C4-2B (cell line): ENCODE data around the gene STRA8.

Source experiments
- H3K27ac ChIP-seq: fragments of 450-650 bp; 2 replicates; pipeline ENCODE4 v1.5.1; 2017
- CTCF ChIP-seq: fragments of 450-650 bp; conservative IDR thresholded peaks from 2 replicates; pipeline ENCODE4 v1.5.1; 2017; ENCODE audit warnings: mild to moderate bottlenecking
- ZFX ChIP-seq: fragments of 450-650 bp; IDR thresholded peaks from 2 replicates; pipeline ENCODE4 v1.6.1; 2017

STRA8 gene

GRCh38 chr7:135251496-135252391 lies 18.1 kb downstream of the STRA8 start:
- H3K27ac ChIP-seq = no peak overlapping the region

GRCh38 chr7:135253851-135254771 lies 20.5 kb downstream of the STRA8 start:
- no peak for TF ChIP-seq CTCF
- no peak for TF ChIP-seq ZFX
- H3K27ac ChIP-seq = peak overlapping the region; percentile 40

More at GRCh38 chr7:135251496-135252391, 18.1 kb downstream of the STRA8 start:
- TF ChIP-seq CTCF (no peak), ZFX (no peak)

- H3K27ac ChIP-seq = no peak overlapping the region
- no peak for TF ChIP-seq ZFX
- TF ChIP-seq CTCF = no peak
Measured at GRCh38 chr7:135257790-135258189, 24.2 kb downstream of the STRA8 start.

DNA sequence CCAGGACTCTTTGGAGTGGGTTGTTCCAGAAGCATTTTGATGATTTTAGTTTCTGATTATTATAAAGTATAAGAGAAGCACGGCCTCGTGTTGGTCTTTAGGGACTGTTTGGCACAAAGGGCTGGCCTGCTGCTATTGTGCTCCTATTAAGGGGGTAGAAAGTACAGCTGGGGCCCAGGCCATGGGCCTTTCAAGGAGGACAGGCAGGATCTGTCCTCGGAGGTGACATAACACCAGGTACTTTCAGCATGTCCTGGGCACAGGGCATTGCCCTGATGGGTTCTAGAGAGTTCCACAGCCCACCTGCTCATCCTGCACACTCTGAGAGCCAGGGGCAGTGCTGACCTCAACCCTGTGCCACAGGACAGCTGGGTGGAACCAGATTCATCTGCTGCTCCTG lies 24.9 kb downstream of the STRA8 start:
- H3K27ac ChIP-seq = no peak overlapping the region
- TF ChIP-seq ZFX (no peak), CTCF (no peak)

DNA sequence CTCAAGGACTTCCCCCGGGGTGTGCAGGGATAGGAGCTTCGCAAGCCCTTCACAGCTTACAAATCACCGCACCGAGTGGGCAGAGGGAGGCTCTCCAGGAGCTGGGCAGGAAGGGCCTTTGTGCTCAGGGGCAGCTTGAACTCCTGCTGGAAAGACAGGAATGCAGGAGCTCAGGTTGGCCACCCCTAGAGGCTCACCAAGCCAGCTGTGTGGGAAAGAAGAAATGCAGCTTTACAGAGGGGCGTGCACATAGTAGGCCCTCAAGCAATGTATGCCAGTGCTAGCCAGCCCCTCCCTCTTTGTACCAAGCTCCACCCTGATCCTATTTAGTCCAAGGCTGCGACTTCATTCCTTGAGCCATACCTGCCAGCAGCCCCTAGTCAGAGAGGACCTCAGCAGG lies 26.1 kb downstream of the STRA8 start:
- TF ChIP-seq CTCF (no peak), ZFX (no peak)
- H3K27ac ChIP-seq = no peak overlapping the region

DNA sequence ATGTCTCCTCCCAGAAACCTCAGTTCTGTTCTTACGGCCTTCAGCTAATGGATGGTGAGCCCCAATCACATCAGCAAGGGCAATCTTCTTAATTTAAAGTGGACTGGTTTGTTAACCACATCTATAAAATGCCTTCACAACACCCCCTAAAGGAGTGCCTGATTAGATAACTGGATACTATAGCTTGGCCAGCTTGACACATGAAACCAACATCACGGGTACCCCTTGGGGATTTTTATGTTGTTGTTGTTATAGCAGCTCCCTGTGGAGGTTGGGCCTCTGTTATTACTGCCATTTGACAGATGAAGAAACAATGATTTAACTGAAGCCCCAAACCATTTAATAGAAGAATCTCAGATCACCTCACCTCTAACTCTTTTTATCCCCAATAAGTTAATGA lies 26.8 kb downstream of the STRA8 start:
- TF ChIP-seq ZFX = no peak
- no peak for TF ChIP-seq CTCF
- no peak overlapping the region for H3K27ac ChIP-seq
